Measurements from ENCODE around the gene GSE1.
A peak's percentile ranks its signal among the peaks of the same experiment; 100 is the strongest.

Gene GSE1

DNA sequence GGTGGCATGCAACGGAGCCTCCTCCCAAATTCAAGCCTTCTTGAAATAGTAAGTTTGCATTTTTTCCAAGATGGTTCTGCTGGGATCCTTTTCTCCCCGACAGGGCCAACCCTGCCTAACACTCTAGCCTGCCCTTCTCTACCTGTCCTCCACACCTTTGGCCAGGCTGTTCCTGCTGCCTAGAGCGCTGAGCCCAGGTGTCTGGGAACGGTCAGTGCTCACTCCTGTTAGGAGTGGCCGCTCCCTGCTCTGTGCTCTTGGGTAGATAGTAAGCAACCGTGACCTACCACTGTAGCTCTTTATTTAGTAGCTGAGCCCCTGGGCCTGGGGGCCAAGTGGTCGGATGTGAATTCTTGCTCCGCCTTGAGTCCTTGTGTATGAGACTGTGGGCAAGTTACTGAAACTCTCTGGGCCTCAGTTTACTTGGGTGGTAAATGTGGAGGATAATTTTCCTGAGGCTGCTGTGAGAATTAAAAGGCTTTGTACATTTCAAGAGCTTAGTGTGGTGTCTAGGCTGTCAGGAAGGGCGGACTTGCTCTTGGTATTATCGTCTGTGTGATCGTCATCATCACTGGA lies 44.0 kb upstream of the GSE1 start:
- Histone ChIP-seq H3K79me2 (ENCODE audit: control insufficient read depth, insufficient read depth, low read length, unreplicated experiment) (peaks cover 31% of the 10 kb centered on the region), H3K36me3 (ENCODE audit: insufficient read depth, low read length) (no peaks in the 10 kb centered on the region), H3K4me3 (ENCODE audit: low read depth, low read length) (no peak overlapping the region), H2AFZ (ENCODE audit: low read length, unreplicated experiment) (no peak overlapping the region), H3K4me1 (ENCODE audit: control insufficient read depth, insufficient read depth, low read length, unreplicated experiment) (peaks cover 7% of the 10 kb centered on the region), H3K27me3 (ENCODE audit: insufficient read depth, low read length) (no peaks in the 10 kb centered on the region), H3K27ac (ENCODE audit: low read depth, low read length) (no peak overlapping the region)

DNA sequence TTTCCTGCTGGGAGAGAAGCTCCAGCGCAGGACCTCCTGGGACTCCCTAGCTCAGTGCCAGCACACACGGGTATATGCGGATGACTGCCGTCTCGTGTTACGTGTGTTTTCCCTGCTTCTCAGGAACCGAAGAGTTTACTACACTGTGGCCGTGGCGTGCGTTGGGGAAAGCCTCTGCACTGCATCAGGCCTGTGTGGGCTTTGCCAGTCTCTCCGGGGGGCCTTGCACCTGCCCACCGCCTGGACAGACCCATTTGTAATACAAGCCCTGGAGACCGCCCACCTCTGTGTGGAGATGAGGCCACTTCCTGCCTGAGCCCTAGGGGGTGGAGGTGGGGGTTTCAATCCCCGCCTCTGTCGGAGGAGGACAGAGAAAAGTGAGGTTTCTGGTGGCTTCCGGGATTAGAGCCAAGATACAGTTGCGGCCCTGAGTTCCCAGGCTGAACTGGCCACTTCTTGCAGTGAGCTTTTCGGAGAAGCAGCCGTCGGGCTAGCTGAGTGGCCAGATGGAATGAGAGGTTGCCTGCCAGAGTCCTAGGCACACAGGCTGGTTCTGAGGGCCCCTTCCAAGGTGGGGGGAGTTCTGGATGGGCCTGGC lies 43.4 kb upstream of the GSE1 start:
- H3K79me2 ChIP-seq (ENCODE audit: control insufficient read depth, insufficient read depth, low read length, unreplicated experiment) = peaks cover 26% of the 10 kb centered on the region
- H3K27me3 ChIP-seq (ENCODE audit: insufficient read depth, low read length) = no peaks in the 10 kb centered on the region
- H3K4me3 ChIP-seq (ENCODE audit: low read depth, low read length) = no peak overlapping the region
- peaks cover 13% of the 10 kb centered on the region for H3K4me1 ChIP-seq (ENCODE audit: control insufficient read depth, insufficient read depth, low read length, unreplicated experiment)
- H2AFZ ChIP-seq (ENCODE audit: low read length, unreplicated experiment) = no peak overlapping the region
- no peak overlapping the region for H3K27ac ChIP-seq (ENCODE audit: low read depth, low read length)
- H3K36me3 ChIP-seq (ENCODE audit: insufficient read depth, low read length) = no peaks in the 10 kb centered on the region

DNA sequence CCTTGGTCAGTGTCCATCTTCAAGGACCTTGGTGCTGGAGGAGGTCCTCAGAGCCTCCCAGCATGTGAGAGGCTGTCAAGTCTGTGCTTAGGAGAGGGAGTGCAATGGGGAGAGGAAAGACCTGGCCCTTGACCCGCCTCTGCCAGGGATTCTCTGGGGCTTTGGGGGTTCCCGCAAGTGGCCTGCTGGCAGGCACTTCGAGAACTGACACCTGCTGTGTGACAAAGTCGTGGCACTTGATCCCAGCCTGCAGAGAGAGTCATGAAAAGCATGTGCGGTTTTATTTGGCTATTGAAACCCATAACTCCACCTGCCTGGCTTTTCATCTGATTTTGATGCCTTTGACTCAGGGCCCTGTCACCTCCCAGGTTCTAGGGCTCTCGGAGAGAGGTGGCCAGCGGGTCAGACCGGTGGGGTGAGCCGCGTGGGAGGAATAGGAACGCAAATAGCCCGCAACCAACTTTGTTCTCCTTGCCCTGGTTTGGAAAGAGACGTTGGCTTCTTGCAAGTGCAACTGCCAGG lies 42.8 kb upstream of the GSE1 start:
- H3K4me3 ChIP-seq (ENCODE audit: low read depth, low read length) = no peak overlapping the region
- H3K79me2 ChIP-seq (ENCODE audit: control insufficient read depth, insufficient read depth, low read length, unreplicated experiment) = peaks cover 26% of the 10 kb centered on the region
- peaks cover 13% of the 10 kb centered on the region for H3K4me1 ChIP-seq (ENCODE audit: control insufficient read depth, insufficient read depth, low read length, unreplicated experiment)
- H3K27ac ChIP-seq (ENCODE audit: low read depth, low read length) = no peak overlapping the region
- no peaks in the 10 kb centered on the region for H3K36me3 ChIP-seq (ENCODE audit: insufficient read depth, low read length)
- H2AFZ ChIP-seq (ENCODE audit: low read length, unreplicated experiment) = no peak overlapping the region
- no peaks in the 10 kb centered on the region for H3K27me3 ChIP-seq (ENCODE audit: insufficient read depth, low read length)

DNA sequence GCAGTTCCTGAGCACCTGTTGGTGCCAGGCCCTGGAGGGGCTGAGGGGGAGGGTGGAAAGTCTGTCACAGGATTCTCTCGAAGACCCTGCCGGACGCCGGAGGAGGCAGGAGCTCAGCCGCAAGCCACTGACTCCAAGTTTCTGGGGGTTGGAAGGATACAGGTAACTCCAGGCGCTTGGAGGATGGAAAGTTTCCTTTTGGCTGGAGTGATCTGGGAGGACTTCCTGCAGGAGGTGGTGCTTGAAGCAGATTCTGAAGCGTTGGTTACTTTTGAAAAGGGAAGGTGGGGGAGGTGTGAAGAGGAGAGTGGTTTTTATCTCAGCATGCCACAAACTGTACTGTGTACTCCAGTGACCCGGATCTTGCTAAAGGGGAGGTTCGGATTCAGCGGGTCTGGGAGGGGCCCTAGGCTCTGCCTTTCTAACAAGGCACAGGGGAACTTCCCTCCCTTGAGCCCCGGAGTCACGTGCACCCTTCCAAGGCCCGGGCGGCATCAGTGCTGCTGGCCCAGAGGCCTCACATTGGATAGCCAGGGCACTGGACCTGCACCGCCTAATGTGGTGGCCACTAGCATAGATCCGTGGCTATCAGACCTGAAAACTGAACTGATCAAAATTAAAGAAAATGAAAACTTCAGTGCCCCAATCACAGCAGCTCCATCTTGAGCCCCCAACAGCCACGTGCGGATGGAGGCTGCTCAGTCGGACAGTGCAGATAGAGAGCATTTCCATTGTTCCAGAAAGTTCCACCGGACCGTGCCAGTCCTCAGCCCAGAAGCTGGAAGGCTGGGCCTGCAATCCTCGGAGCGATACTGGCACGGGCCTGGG lies 42.2 kb upstream of the GSE1 start:
- H3K79me2 ChIP-seq (ENCODE audit: control insufficient read depth, insufficient read depth, low read length, unreplicated experiment) = peaks cover 30% of the 10 kb centered on the region
- H3K27me3 ChIP-seq (ENCODE audit: insufficient read depth, low read length) = no peaks in the 10 kb centered on the region
- no peak overlapping the region for H3K27ac ChIP-seq (ENCODE audit: low read depth, low read length)
- no peaks in the 10 kb centered on the region for H3K36me3 ChIP-seq (ENCODE audit: insufficient read depth, low read length)
- H2AFZ ChIP-seq (ENCODE audit: low read length, unreplicated experiment) = no peak overlapping the region
- peaks cover 13% of the 10 kb centered on the region for H3K4me1 ChIP-seq (ENCODE audit: control insufficient read depth, insufficient read depth, low read length, unreplicated experiment)
- no peak overlapping the region for H3K4me3 ChIP-seq (ENCODE audit: low read depth, low read length)

DNA sequence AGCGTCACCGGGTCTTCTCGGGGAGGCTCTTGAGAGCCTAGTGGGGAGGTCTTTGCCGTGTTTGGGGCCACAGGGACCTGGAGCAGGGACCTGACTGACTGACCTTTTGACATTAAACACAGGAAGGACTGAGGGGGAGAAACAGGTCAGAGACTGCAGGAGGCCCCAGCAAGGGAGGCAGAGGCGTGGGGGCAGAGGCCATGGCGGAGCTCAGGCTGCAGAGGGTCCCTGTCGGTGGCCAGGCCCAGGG lies 41.6 kb upstream of the GSE1 start:
- Histone ChIP-seq H3K4me1 (ENCODE audit: control insufficient read depth, insufficient read depth, low read length, unreplicated experiment) (peaks cover 13% of the 10 kb centered on the region), H2AFZ (ENCODE audit: low read length, unreplicated experiment) (no peak overlapping the region), H3K79me2 (ENCODE audit: control insufficient read depth, insufficient read depth, low read length, unreplicated experiment) (peaks cover 30% of the 10 kb centered on the region), H3K27ac (ENCODE audit: low read depth, low read length) (no peak overlapping the region), H3K4me3 (ENCODE audit: low read depth, low read length) (no peak overlapping the region), H3K27me3 (ENCODE audit: insufficient read depth, low read length) (no peaks in the 10 kb centered on the region), H3K36me3 (ENCODE audit: insufficient read depth, low read length) (no peaks in the 10 kb centered on the region)

DNA sequence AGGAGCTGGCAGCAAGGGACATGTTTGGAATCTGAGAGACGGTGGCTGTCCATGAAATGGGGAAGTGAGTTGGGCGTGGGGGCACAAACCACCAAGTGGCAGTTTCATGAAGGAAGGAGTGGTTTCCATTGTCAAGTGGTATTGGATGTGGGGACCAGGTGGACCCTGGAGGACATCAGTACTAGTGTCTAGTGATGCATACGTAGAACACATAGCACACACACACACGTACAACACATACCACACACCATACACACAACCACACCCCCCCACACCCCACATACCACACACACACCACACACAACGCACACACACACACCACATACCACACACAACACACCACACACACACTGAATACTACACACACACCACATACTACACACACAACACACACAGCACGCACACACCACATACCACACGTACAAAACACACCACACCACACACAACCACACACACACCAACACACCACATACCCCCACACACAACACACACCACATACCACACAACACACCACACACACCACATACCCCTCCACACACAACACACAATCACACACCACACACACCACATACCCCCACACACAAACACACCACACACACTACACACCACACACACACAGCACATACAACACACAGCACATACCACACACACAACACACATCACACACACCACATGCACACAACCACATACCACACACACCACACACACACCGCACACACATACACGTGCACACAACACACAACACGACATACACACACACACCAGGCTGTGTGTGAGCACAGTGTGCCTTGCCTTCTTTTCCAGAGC lies 41.1 kb upstream of the GSE1 start:
- Histone ChIP-seq H3K27ac (ENCODE audit: low read depth, low read length) (no peak overlapping the region), H2AFZ (ENCODE audit: low read length, unreplicated experiment) (no peak overlapping the region), H3K27me3 (ENCODE audit: insufficient read depth, low read length) (no peaks in the 10 kb centered on the region), H3K36me3 (ENCODE audit: insufficient read depth, low read length) (no peaks in the 10 kb centered on the region), H3K4me1 (ENCODE audit: control insufficient read depth, insufficient read depth, low read length, unreplicated experiment) (peaks cover 13% of the 10 kb centered on the region), H3K79me2 (ENCODE audit: control insufficient read depth, insufficient read depth, low read length, unreplicated experiment) (peaks cover 34% of the 10 kb centered on the region), H3K4me3 (ENCODE audit: low read depth, low read length) (no peak overlapping the region)

DNA sequence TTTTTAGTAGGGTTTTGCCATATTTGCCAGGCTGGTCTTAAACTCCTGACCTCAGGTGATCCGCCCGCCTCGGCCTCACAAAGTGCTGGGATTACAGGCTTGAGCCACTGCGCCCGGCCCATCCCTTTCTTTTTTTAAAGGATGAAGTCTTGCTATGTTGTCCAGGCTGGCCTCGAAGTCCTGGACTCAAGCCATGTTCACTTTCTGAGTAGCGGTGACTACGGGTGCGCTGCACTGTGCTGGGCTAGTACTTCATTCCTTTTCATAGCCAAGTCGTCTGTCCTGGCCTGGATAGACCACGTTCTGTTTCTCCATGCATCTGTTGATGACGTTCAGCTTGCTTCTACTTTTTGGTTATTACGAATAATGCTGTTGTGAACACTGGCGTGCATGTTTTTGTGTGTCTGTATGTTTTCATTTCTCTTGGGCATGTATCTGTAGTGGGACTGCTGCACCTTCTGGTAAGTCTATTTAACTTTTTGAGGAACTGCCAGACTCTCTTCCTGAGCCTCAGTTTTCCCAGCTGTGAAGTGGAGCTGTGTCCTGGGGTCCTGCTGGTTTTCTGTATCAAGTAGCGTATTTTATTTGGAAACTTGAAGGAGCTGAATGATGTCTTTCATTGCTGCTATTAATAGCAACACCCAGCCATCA lies 40.0 kb upstream of the GSE1 start:
- H2AFZ ChIP-seq (ENCODE audit: low read length, unreplicated experiment) = no peak overlapping the region
- H3K4me1 ChIP-seq (ENCODE audit: control insufficient read depth, insufficient read depth, low read length, unreplicated experiment) = peaks cover 13% of the 10 kb centered on the region
- H3K27ac ChIP-seq (ENCODE audit: low read depth, low read length) = no peak overlapping the region
- peaks cover 41% of the 10 kb centered on the region for H3K79me2 ChIP-seq (ENCODE audit: control insufficient read depth, insufficient read depth, low read length, unreplicated experiment)
- no peaks in the 10 kb centered on the region for H3K27me3 ChIP-seq (ENCODE audit: insufficient read depth, low read length)
- H3K4me3 ChIP-seq (ENCODE audit: low read depth, low read length) = no peak overlapping the region
- no peaks in the 10 kb centered on the region for H3K36me3 ChIP-seq (ENCODE audit: insufficient read depth, low read length)

DNA sequence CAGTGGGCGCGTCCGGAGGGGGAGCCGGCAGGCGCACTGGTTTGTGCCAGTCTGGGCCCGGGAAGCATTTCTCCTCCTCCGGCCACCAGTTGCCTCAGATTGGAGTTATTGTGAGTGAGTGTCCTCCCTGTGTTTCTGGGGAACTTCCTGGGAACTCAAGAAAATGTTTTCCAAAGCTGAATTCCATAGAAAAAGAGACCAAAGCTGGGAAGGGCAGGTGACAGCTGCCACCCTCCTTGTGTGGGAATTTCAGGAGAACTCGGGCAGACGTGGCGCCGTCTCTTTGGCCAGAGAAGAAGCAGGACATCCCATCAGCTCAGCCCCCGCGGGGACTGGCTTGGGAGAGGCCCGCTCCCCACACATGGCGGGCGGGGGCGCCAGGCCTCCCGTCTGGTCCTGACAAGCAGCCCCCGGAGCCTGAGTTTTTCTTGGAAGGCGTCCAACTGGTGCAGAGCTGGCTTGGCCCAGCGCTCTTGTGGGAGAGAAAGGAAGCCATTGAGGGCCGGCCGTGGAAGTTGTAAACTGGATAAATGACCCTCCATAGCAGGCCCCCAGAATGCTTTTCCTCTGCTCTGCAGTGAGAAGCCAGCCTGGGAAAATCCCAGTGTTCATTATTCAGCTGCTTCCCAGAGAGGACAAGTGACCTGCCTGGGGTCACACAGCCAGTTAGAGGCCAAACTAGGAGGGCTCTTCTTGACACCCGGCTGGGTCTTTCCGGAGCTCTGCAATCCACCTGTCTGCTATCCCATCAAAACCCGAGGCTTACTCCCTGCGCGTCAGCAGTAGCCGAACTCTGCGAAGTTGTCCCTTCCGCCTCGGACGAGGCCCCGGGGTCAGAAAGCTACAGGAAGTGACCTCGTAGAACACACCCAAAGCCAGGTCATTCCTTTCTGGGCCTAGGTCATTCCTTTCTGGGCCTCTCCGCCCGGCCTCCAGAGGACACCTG lies 39.2 kb upstream of the GSE1 start:
- peaks cover 43% of the 10 kb centered on the region for H3K79me2 ChIP-seq (ENCODE audit: control insufficient read depth, insufficient read depth, low read length, unreplicated experiment)
- H3K36me3 ChIP-seq (ENCODE audit: insufficient read depth, low read length) = no peaks in the 10 kb centered on the region
- no peaks in the 10 kb centered on the region for H3K27me3 ChIP-seq (ENCODE audit: insufficient read depth, low read length)
- H3K27ac ChIP-seq (ENCODE audit: low read depth, low read length) = peak overlapping the region; percentile 2; the same call in 1 of the 2 replicates
- H3K4me3 ChIP-seq (ENCODE audit: low read depth, low read length) = no peak overlapping the region
- no peak overlapping the region for H2AFZ ChIP-seq (ENCODE audit: low read length, unreplicated experiment)
- H3K4me1 ChIP-seq (ENCODE audit: control insufficient read depth, insufficient read depth, low read length, unreplicated experiment) = peaks cover 13% of the 10 kb centered on the region

DNA sequence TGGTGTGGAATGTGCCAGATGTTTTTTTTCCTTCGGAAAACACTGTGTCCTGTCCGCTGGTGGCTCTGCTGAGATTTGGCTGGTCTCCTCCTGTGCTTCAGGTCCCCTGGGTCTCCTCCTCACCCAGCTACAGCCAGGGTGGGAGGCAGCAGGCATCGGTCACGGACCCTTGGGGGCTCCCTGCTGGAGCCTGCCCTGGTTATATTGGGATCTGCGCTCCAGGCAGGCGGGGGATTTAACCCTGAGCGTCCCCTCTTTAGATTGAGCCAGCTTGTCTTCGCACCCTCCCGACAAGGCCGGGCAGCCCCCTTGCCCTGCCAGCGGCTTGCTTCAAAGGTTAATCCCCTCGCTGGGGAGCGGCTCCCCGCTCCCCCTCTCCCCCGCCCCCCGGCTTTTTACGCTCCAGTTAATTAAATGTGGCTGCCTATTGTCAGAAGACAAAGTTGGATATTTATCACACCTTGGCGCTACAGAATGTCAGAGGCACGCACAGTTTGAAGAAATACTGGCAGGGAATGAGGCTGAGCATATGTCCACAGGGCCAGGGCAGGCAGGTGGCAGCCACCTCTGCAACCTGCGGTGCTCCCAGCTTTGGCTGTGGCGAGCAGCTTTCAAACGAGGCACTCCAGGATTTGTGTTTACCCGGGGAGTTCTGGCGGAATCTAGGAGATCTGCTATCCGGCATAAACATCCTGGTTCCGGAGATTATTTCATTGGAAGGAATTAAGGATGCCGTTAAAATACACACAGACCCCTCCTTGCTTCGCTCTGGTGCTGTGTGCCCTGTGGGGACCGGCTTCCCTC lies 38.2 kb upstream of the GSE1 start:
- no peak overlapping the region for H2AFZ ChIP-seq (ENCODE audit: low read length, unreplicated experiment)
- peaks cover 13% of the 10 kb centered on the region for H3K4me1 ChIP-seq (ENCODE audit: control insufficient read depth, insufficient read depth, low read length, unreplicated experiment)
- peaks cover 49% of the 10 kb centered on the region for H3K79me2 ChIP-seq (ENCODE audit: control insufficient read depth, insufficient read depth, low read length, unreplicated experiment)
- H3K27me3 ChIP-seq (ENCODE audit: insufficient read depth, low read length) = no peaks in the 10 kb centered on the region
- H3K36me3 ChIP-seq (ENCODE audit: insufficient read depth, low read length) = no peaks in the 10 kb centered on the region
- no peak overlapping the region for H3K4me3 ChIP-seq (ENCODE audit: low read depth, low read length)
- H3K27ac ChIP-seq (ENCODE audit: low read depth, low read length) = no peak overlapping the region
